ENCODE results near the gene PFKFB3.

DNA sequence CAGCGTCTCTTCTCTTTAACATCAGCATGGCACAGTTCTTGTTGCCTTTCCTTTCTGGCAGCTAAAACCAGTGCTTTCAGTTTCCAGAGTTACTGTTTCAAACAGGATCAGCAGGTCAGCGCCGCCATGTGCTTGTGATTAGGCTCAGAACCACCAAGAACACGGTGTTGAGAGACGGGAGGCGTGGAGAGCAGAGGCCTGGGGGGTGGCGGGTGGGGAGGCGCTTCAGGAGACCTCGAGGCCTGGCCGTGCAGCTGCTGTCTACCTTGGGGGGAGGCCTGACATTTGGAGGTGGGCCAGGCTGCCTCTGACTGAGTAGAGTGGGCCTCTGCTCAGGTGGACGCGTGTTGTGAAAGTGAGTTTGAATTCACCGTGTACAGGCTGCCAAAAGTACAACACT is 22.0 kb downstream of the PFKFB3 start:
- TF ChIP-seq, protein P1, sequence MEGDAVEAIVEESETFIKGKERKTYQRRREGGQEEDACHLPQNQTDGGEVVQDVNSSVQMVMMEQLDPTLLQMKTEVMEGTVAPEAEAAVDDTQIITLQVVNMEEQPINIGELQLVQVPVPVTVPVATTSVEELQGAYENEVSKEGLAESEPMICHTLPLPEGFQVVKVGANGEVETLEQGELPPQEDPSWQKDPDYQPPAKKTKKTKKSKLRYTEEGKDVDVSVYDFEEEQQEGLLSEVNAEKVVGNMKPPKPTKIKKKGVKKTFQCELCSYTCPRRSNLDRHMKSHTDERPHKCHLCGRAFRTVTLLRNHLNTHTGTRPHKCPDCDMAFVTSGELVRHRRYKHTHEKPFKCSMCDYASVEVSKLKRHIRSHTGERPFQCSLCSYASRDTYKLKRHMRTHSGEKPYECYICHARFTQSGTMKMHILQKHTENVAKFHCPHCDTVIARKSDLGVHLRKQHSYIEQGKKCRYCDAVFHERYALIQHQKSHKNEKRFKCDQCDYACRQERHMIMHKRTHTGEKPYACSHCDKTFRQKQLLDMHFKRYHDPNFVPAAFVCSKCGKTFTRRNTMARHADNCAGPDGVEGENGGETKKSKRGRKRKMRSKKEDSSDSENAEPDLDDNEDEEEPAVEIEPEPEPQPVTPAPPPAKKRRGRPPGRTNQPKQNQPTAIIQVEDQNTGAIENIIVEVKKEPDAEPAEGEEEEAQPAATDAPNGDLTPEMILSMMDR (IDR thresholded peaks at IDR 0.05; ENCODE audit: insufficient read depth, low read length, poor library complexity, severe bottlenecking): no peak
- TF ChIP-seq EZH2phosphoT487 (conservative IDR thresholded peaks at IDR 0.05; ENCODE audit: low read length): no peak

All from SU-DHL-6 (cell line).